GM12878 (cell line): ENCODE measurements around the gene MTCL3.
A peak's percentile ranks its signal among the peaks of the same experiment; 100 is the strongest.

Experiments
- ATAC-seq: fragments of 200-7000 bp; cut with Tn5 transposase; 3 replicates; pipeline ENCODE4 v1.9.1; 2020; ENCODE audit warnings: mild to moderate bottlenecking, moderate library complexity
- BruUV-seq: library from RNA; stranded (reverse); fragments of 400-500 nt; replicated peaks from 2 replicates; lab custom pipeline; 2021; lab: Mats Ljungman, UMichigan
- CTCF ChIA-PET: fragments of 300-600 bp; sonication (Branson Sonifier 250); formaldehyde crosslinking; extraction: SDS; loops from one replicate; lab custom pipeline; 2021; ENCODE audit warnings: inconsistent platforms; lab: Yijun Ruan, JAX
- POLR2A ChIA-PET: fragments of 350-600 bp; formaldehyde crosslinking; extraction: SDS; loops from one replicate; lab custom pipeline; 2021; ENCODE audit warnings: inconsistent platforms; lab: Charles Lee
- RAD21 ChIA-PET: fragments of 300-600 bp; sonication (Branson Sonifier 250); formaldehyde crosslinking; loops from one replicate; lab custom pipeline; 2023; ENCODE audit warnings: antibody characterized with exemption; ENCODE audit not compliant: unreplicated experiment; lab: Charles Lee
- SMC1A ChIA-PET: fragments of 300-600 bp; sonication (Branson Sonifier 250); formaldehyde crosslinking; loops from one replicate; lab custom pipeline; 2023; ENCODE audit not compliant: unreplicated experiment, uncharacterized antibody; lab: Charles Lee
- DNase-seq: peaks from one replicate; pipeline ENCODE4 v3.0.0-alpha.2; 2011; ENCODE audit warnings: low read depth, low spot score
- FAIRE-seq: peaks from 3 replicates; lab custom pipeline; 2011; peaks lifted over from hg19 to GRCh38; lab: Jason Lieb, UNC
- H2AFZ ChIP-seq: 2 replicates; pipeline ENCODE4 v1.6.0; 2011; ENCODE audit warnings: low read depth, low read length, control low read depth; ENCODE audit not compliant: control insufficient read depth
- H3K27ac ChIP-seq: 2 replicates; pipeline ENCODE4 v1.5.1; 2011; ENCODE audit warnings: control low read depth; ENCODE audit not compliant: control insufficient read depth, insufficient read depth
- H3K27me3 ChIP-seq, 2 experiments: replicated peaks in 1 of 2; 2 replicates each; pipeline versions ENCODE4 v1.6.0 to v1.6.1; 2011; ENCODE audit warnings: low read length in 1 of 2; ENCODE audit not compliant: control insufficient read depth in 2 of 2, insufficient read depth in 2 of 2
- H3K36me3 ChIP-seq, 2 experiments: 2 replicates each; pipeline ENCODE4 v1.5.1; 2011; ENCODE audit warnings: low read length in 1 of 2; ENCODE audit not compliant: control insufficient read depth in 2 of 2, insufficient read depth in 2 of 2
- H3K4me1 ChIP-seq: 2 replicates; pipeline ENCODE4 v1.6.1; 2011; ENCODE audit warnings: mild to moderate bottlenecking, low read length, moderate library complexity, mixed read lengths; ENCODE audit not compliant: control insufficient read depth, insufficient read depth
- H3K4me2 ChIP-seq: 2 replicates; pipeline ENCODE4 v1.6.0; 2011; ENCODE audit warnings: control low read depth; ENCODE audit not compliant: control insufficient read depth, insufficient read depth
- H3K4me3 ChIP-seq: fragments of 200-600 bp; sonication (generic); 2 replicates; pipeline ENCODE4 v1.5.1; 2016
- H3K79me2 ChIP-seq: 2 replicates; pipeline ENCODE4 v1.6.0; 2011; ENCODE audit warnings: low read length; ENCODE audit not compliant: control insufficient read depth, insufficient read depth
- H3K9ac ChIP-seq: 2 replicates; pipeline ENCODE4 v1.8.0; 2011; ENCODE audit warnings: low read length, control low read depth, mixed read lengths; ENCODE audit not compliant: control insufficient read depth, insufficient read depth
- H3K9me3 ChIP-seq: replicated peaks from 3 replicates; pipeline ENCODE4 v1.5.1; 2011; ENCODE audit warnings: mild to moderate bottlenecking, low read length; ENCODE audit not compliant: control insufficient read depth, insufficient read depth
- H4K20me1 ChIP-seq: 2 replicates; pipeline ENCODE4 v1.6.0; 2011; ENCODE audit not compliant: control insufficient read depth, insufficient read depth
- BHLHE40 ChIP-seq, 2 experiments: fragments of 450-650 bp in 1 of 2; IDR thresholded peaks; 2 replicates each; pipeline ENCODE4 v1.6.1; 2011 to 2017; ENCODE audit warnings: low read depth in 2 of 2, borderline replicate concordance in 1 of 2, improper control_type of control experiment in 1 of 2, low read length in 1 of 2, mild to moderate bottlenecking in 1 of 2
- IKZF1 ChIP-seq: fragments of 450-650 bp; conservative IDR thresholded peaks from 2 replicates; pipeline ENCODE4 v1.6.1; 2017; ENCODE audit warnings: antibody characterized with exemption, mild to moderate bottlenecking
- IKZF2 ChIP-seq, 2 experiments: fragments of 450-650 bp; IDR thresholded peaks; 2 replicates each; pipeline ENCODE4 v1.6.1; 2017; ENCODE audit warnings: mild to moderate bottlenecking in 2 of 2, moderate library complexity in 2 of 2
- NFXL1 ChIP-seq: fragments of 450-650 bp; IDR thresholded peaks from 2 replicates; pipeline ENCODE4 v1.6.1; 2017; ENCODE audit warnings: antibody characterized with exemption, mild to moderate bottlenecking, borderline replicate concordance
- PKNOX1 ChIP-seq: fragments of 450-650 bp; IDR thresholded peaks from 2 replicates; pipeline ENCODE4 v1.6.1; 2016; ENCODE audit warnings: mild to moderate bottlenecking
- REST ChIP-seq: IDR thresholded peaks from 2 replicates; pipeline ENCODE4 v1.6.1; 2012; ENCODE audit warnings: mild to moderate bottlenecking, low read depth, low read length
- STAT1 ChIP-seq: fragments of 450-650 bp; conservative IDR thresholded peaks from 2 replicates; pipeline ENCODE4 v1.6.1; 2014; ENCODE audit warnings: antibody characterized with exemption, mild to moderate bottlenecking
- SUZ12 ChIP-seq: fragments of 200-600 bp; sonication (generic); IDR thresholded peaks from one replicate; pipeline ENCODE4 v1.6.1; 2018; ENCODE audit warnings: antibody characterized with exemption, mild to moderate bottlenecking; ENCODE audit not compliant: unreplicated experiment
- YY1 ChIP-seq: IDR thresholded peaks from 2 replicates; pipeline ENCODE4 v1.6.1; 2011; ENCODE audit warnings: low read depth, mild to moderate bottlenecking, low read length
- WGBS: methylation state at CpG from one replicate; pipeline ENCODE4 v1.1.6; 2016; ENCODE audit warnings: low lambda C conversion rate; ENCODE audit not compliant: insufficient replicate concordance, insufficient coverage; ENCODE audit errors: missing lambda C conversion rate; 5-methylcytosine and 5-hydroxymethylcytosine counted together
- in situ Hi-C: fragments of 300-500 bp; cut with MboI; formaldehyde crosslinking; loops from 9 replicates; pipeline ENCODE4 v1.14.3; 2018; ENCODE audit warnings: mixed read lengths
- intact Hi-C: fragments of 100-400 bp; cut with micrococcal nuclease; formaldehyde crosslinking; loops from one replicate; pipeline ENCODE4 v1.14.2; 2022; ENCODE audit not compliant: unreplicated experiment
- TF ChIP-seq, protein P1 (sequence below): fragments of 450-650 bp; IDR thresholded peaks from 2 replicates; pipeline ENCODE4 v1.6.1; 2014; ENCODE audit warnings: mild to moderate bottlenecking

MTCL3 gene

DNA sequence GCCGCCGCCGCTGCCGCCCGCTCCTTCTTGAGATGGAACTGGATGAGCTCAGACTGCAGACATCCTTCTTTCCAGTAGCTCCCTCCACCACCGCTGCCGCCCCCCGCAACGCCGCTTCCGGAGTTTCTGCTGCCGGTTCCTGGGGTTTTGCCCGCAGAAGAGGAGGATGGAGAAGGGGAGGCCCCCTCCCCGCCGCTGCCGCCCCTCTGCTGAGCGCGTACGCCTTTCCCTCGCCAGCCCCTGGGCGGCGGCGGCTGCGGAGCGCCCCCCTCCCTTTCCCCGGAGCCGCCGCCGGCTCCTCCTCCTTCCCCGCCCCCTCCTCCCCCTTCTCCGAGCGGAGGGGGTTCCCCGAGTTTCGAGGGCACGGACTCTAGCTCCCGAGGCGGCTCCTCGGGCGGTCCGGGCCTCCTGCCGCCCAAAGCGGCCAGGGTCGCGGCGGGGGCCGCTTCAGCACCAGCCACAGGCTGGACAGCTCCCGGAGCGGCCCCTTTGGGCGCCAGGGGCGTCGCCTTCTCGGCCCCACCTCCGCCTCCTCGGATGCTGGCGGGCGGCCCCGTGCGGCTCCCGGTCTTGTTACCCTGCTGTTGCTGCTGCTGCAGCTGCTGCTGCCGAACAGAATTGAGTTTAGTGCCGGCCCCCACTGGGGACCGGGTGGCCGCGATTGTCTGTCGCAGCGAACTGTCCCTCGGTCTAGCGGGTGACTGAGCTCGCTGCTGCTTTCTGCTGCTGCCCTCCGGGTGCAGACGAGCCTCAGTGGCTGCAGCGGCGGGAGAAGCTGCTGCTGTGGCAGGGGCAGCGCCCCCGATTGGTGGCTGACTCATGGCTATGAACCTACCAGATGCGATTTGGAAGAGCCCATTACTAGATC, 3.1 kb downstream of the MTCL3 start:
- CTCF ChIA-PET, result interaction anchor here (0.7 to 4.6 kb wide), 33 partner anchors 8 to 329 kb away, joined by 3 to 28 read pairs (median 5); partner anchors contain the start of gene KIAA0408
- Histone ChIP-seq H3K9me3 (no peaks in the 10 kb centered on the region), H3K4me2 (peak overlapping the region; percentile 92), H3K27ac (no peak overlapping the region), H3K9ac (no peak overlapping the region), H3K27me3 (peaks cover 8 to 15% of the 10 kb centered on the region in 2 experiments), H3K4me1 (peaks cover 4% of the 10 kb centered on the region), H3K79me2 (no peaks in the 10 kb centered on the region), H3K36me3 (no peaks in the 10 kb centered on the region), H4K20me1 (no peaks in the 10 kb centered on the region), H2AFZ (peak overlapping the region; percentile 52; the same call in 1 of the 2 replicates), H3K4me3 (peak overlapping the region; percentile 62)
- intact Hi-C loops, result no loop called here
- POLR2A ChIA-PET, result interaction anchor here (0.7 to 1.1 kb wide), 2 partner anchors 32 to 172 kb away, joined by 3 read pairs; no protein-coding TSS in a partner anchor
- WGBS, result under 1% methylated on average over 65 of the region's 76 CpGs
- RAD21 ChIA-PET, result interaction anchor here (0.7 to 2.3 kb wide), 9 partner anchors 23 to 216 kb away, joined by 3 to 14 read pairs (median 4); no protein-coding TSS in a partner anchor
- FAIRE-seq, result no peak
- SMC1A ChIA-PET, result interaction anchor here (0.6 to 3.9 kb wide), 14 partner anchors 9 to 247 kb away, joined by 3 to 21 read pairs (median 4); partner anchors contain the start of gene KIAA0408
- peak; percentile 82 for ATAC-seq
- no TSS peak for BruUV-seq
- in situ Hi-C loops, result no loop called here
- TF ChIP-seq REST, result peak; percentile 95
- no peak for TF ChIP-seq PKNOX1
- TF ChIP-seq IKZF2 (IDR thresholded peaks at IDR 0.05), result no peak
- TF ChIP-seq YY1, result 0 out of 2 replicates have a peak, but pooled peaks have one; percentile 32
- TF ChIP-seq NFXL1, result no peak
- TF ChIP-seq, protein P1, sequence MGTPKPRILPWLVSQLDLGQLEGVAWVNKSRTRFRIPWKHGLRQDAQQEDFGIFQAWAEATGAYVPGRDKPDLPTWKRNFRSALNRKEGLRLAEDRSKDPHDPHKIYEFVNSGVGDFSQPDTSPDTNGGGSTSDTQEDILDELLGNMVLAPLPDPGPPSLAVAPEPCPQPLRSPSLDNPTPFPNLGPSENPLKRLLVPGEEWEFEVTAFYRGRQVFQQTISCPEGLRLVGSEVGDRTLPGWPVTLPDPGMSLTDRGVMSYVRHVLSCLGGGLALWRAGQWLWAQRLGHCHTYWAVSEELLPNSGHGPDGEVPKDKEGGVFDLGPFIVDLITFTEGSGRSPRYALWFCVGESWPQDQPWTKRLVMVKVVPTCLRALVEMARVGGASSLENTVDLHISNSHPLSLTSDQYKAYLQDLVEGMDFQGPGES, result no peak
- TF ChIP-seq STAT1, result no peak
- TF ChIP-seq IKZF1, result peak; percentile 5; the same call in 1 of the 2 replicates
- peak; percentile 5 for TF ChIP-seq SUZ12
- TF ChIP-seq BHLHE40 (IDR thresholded peaks at IDR 0.05; ENCODE audit: borderline replicate concordance in 1 of 2, low read depth in 2 of 2, low read length in 1 of 2), result peak in 1 of 2 experiments; percentile 35; a peak in 1 of 4 replicates
- DNase-seq, result no peak
